NCI-H1105 (cell line): ENCODE data around the gene NFATC3.

ENCODE experiments used
- DNase-seq: peaks from one replicate; lab custom pipeline; 2025; lab: John Stamatoyannopoulos, UW

NFATC3 gene

GRCh38 chr16:68190081-68190480 lies 104.9 kb downstream of the NFATC3 start:
- DNase-seq = no peak

- DNase-seq = no peak
These were observed 105.8 kb downstream of the NFATC3 start for GRCh38 chr16:68190736-68191510.

GRCh38 chr16:68194251-68194650 lies 109.1 kb downstream of the NFATC3 start:
- no peak for DNase-seq

GRCh38 chr16:68197250-68197649 lies 112.1 kb downstream of the NFATC3 start:
- DNase-seq = no peak

DNA sequence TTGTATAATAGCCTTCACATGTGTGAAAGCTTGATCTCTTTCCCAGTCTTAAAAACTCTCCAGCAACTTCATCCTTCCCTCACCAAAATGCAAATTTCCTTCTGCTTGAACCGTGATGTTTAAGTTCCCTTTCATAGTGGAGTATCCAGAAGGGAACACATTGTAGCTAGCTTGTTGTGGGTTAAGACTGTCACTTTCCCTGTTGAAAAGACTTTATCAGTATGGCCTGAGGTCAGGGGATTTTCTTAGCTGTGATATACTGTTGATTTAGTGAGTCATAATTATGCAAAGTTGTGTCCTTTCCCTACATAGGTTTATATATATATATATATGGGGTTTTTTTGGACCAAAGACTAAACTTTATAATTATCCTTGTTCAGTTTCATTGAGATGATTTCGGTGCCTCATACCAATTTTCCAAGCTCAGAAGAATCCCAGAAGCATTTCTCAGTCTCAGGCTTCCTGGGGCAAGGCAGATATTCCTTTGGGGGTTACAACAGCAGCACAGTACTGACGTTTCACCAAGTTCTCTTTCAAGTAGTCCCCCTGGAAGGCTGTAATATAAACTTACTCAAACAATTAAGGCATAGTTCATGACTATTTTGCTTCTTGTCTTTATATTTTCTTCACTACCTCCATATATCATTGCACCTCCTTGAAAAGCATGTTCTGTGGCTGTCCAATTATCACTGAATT lies 115.1 kb downstream of the NFATC3 start:
- no peak for DNase-seq

- DNase-seq = no peak
These were observed 116.9 kb downstream of the NFATC3 start for GRCh38 chr16:68202091-68202519.

DNA sequence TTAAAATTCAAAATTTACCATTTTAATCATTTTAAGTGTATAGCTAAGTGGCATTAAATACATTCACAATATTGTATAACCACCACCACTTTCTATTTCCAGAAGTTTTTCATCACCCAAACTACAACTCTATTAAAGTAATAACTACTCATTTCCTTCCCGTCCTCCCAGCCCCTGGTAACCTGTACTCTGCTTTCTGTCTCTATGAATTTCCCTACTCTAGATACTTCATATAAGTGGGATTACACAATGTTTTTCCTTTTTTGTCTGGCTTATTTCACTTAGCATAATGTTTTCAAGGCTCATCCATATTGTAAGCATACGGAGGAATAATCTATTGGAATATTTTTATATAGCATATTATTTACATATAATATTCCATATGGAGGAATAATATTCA lies 121.1 kb downstream of the NFATC3 start:
- no peak for DNase-seq

DNA sequence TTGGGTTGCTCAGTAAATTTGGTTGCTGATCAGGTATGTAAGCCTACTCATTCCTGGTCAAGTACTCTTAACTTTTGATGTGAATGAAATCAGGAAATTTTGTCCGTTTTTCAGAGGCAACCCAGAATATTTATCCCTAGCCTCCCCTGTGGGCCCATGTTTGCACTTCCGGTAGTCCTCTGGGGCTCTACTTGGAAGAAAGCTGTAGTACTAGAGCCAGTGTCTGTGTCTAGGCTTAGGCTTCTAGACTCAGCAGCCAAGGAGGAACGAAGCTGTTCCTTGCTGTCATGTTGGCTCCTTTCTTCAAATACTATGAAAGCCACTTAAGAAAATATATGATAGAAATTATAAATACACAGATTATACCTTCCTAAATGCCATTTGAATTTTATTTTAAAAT lies 129.6 kb downstream of the NFATC3 start:
- DNase-seq = no peak

- DNase-seq = no peak
These were observed 130.1 kb downstream of the NFATC3 start for GRCh38 chr16:68215302-68215701.

GRCh38 chr16:68216240-68216639 lies 131.1 kb downstream of the NFATC3 start:
- no peak for DNase-seq

GRCh38 chr16:68217506-68217905 lies 132.3 kb downstream of the NFATC3 start:
- no peak for DNase-seq

DNA sequence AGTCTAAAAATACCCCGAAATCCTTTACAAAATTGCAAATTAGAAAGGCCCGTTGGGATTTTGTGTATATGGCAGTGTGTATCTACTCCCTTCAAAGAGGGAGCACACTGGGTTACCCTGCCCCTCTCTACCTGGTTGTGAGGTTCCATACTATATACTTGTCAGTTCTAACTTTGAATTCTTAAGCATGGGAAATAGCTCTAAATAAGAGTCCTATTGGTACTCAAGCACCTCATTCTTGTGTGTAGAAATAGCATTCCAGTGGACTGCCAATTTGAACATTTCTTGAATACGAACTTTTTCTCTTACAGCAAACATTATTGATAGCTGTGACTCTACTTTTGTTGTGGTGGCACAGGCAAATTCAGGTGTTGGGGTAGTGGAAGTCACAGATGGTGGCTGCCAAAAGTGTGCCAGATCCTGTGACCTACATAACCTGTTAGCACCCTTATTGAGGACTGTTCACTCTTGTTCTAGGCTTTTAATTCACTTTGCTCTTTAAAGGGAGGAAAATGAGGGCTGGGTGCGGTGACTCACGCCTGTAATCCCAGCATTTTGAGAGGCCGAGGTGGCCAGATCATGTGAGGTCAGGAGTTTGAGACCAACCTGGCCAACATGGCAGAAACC lies 134.7 kb downstream of the NFATC3 start:
- DNase-seq = no peak

GRCh38 chr16:68223072-68223471 lies 137.9 kb downstream of the NFATC3 start:
- no peak for DNase-seq

DNA sequence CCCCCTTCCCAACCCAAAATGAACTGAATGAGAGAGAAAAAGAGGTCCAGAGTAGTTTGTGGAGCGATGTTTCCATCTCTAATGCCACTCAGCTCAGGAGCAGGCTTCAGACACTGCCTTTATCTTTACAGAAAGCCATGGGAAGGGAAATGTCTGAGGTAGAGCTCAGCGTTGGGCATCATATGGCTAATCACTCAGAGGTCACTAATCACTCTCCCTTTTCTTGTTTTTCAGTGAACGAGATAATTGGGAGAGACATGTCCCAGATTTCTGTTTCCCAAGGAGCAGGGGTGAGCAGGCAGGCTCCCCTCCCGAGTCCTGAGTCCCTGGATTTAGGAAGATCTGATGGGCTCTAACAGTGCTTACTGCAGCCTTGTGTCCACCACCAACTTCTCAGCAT lies 140.9 kb downstream of the NFATC3 start:
- no peak for DNase-seq

GRCh38 chr16:68227183-68227793 lies 142.1 kb downstream of the NFATC3 start:
- no peak for DNase-seq

GRCh38 chr16:68227850-68228553 lies 142.8 kb downstream of the NFATC3 start:
- no peak for DNase-seq

- no peak for DNase-seq
These were observed 143.5 kb downstream of the NFATC3 start for GRCh38 chr16:68228652-68229051.

DNA sequence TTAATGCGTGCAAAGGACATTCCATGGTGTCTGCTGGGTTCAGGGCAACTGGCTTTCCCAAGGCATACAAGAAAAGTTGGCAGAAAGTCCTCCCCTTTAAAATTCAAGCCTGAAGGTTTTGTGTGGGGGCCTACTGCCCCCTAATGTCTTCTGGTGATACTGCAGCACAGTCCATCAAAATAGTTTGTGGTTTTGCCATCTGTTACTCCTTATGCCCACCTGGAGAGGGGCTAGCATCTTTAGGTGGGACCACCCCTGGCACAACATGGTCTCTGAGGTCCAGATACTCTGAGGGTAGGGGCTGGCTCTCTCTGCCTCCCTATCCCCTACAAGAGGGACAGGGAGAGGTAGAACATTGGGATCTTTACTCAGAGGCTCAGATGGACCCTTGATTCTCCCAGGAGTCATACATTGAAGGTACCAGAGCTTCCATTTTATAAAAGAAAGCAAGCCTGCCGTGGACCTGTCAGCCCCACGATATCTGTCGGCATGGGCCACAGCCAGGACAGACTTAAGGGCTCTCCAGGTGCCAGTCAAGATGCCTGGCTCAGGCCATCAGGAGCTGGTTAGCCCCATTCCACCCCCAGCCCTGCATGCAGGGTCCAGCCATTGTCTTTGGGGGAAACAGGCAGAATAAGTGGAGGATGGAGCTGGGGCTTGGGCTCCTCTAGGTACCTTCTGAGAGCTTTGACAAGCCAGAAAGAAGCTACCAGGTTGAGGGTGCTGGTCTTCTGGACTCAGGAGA lies 144.4 kb downstream of the NFATC3 start:
- no peak for DNase-seq

GRCh38 chr16:68230176-68230571 lies 145.0 kb downstream of the NFATC3 start:
- no peak for DNase-seq

DNA sequence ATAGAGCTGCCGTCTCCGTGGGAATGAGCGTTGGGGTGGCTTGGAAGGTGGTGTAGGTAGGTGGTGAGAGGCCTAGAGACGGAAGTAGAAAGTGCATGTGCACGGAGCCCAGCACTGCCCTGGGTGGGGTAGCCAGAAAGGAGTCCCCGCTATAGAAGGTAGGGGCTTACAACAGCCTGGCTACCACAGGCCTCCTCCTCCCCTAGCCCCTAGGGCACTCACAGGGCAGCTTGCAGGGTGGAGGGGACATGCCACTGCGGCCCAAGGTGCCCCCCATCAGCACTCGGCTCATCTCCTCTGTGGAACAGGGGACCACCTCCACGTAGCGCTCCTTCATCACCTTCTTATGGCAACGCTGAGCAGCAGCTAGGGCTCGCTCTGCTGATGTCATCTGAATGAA lies 145.8 kb downstream of the NFATC3 start:
- DNase-seq = no peak

DNA sequence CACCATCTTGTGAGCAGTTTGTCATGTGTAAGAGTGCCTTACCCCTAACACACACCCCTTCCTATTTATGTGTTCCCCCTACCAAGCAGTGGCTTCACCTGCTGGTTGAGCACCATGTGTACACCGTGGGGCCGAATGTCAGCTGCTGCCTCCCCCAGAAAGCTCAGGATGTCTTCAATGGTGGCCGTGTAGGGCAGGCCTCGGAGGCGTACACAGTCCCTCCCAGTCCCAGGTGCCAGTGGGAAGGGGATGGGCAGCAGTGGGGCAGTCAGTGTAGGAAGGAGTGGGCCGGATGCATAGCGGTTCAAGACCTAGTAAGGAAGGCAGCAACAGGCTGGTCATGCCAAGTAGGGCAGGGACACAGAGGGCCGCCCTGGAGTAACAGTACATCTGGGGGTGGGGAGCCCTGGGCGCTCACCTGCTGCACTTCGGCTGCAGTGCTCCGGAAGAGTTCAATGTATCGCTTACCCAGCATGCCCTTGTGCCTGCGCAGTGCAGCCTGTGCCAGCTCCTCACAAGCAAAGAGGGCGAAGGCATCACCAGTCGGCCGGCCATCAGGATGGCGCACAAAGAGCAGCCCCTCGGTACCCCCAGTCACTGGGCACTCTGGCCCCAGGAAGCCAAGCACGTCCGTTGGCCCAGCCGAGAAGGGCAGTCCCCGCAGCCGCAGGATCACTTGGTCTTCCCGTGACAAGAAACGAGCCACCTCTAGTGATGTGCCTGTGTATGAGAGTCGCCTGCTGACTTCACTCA lies 146.4 kb downstream of the NFATC3 start:
- no peak for DNase-seq
